Stomach (tissue), 9 donors: ENCODE data around the gene KPNA6. TPM values are rescaled to one million over a fixed set of nuclear protein-coding genes. Genes with fewer than 3 reads are reported as not detected.
"Not testable (repeated sequence)": the region's sequence is repeated elsewhere in the genome, so short reads cannot be mapped to it uniquely, and the experiment has no call there.

Experiments
- DNase-seq, 2 donors: peaks; one replicate each; pipeline versions ENCODE4 v3.0.0 to v3.0.0-alpha.2; 2013 to 2019
- H3K27ac ChIP-seq, 5 donors: fragments of 200-600 bp in 4 of 5; sonication (generic) in 4 of 5; one replicate each; pipeline ENCODE4 v1.5.1; 2013 to 2019; ENCODE audit warnings: mild to moderate bottlenecking in 1 of 5, moderate library complexity in 1 of 5
- H3K27me3 ChIP-seq, 3 donors: fragments of 200-600 bp; sonication (generic); one replicate each; pipeline ENCODE4 v1.5.1; 2017 to 2019; ENCODE audit warnings: mixed run types in 1 of 3
- H3K36me3 ChIP-seq, 4 donors: fragments of 200-600 bp; sonication (generic); 1 replicate in 3 of 4; 2 replicates in 1 of 4; pipeline ENCODE4 v1.5.1; 2016 to 2019
- H3K4me1 ChIP-seq, 4 donors: fragments of 200-600 bp; sonication (generic); one replicate each; pipeline ENCODE4 v1.5.1; 2016 to 2019
- H3K4me3 ChIP-seq, 4 donors: fragments of 200-600 bp; sonication (generic) in 3 of 4; one replicate each; pipeline ENCODE4 v1.5.1; 2016 to 2019; ENCODE audit warnings: mild to moderate bottlenecking in 1 of 4
- H3K9me3 ChIP-seq, 4 donors: fragments of 200-600 bp; sonication (generic); one replicate each; pipeline ENCODE4 v1.5.1; 2016 to 2019
- CTCF ChIP-seq, 7 experiments: fragments of 450-650 bp in 4 of 7; fragments of 200-600 bp in 3 of 7; sonication (generic) in 3 of 7; IDR thresholded peaks; one replicate each; pipeline ENCODE4 v1.5.1; 2016 to 2019; ENCODE audit warnings: antibody characterized with exemption in 7 of 7, control low read depth in 2 of 7, mild to moderate bottlenecking in 1 of 7
- EP300 ChIP-seq: sonication (generic); formaldehyde crosslinking; IDR thresholded peaks from one replicate; pipeline ENCODE4 v1.6.1; 2017; ENCODE audit warnings: antibody characterized with exemption
- POLR2A ChIP-seq, 4 donors: fragments of 450-650 bp; IDR thresholded peaks; one replicate each; pipeline ENCODE4 v1.6.1; 2016; ENCODE audit warnings: antibody characterized with exemption in 4 of 4, control low read depth in 2 of 4, mild to moderate bottlenecking in 1 of 4, moderate library complexity in 1 of 4
- POLR2AphosphoS5 ChIP-seq, 3 donors: sonication (generic); formaldehyde crosslinking; IDR thresholded peaks; one replicate each; pipeline ENCODE4 v1.6.1; 2016; ENCODE audit warnings: antibody characterized with exemption in 3 of 3
- WGBS, 5 donors: extraction: QIAGEN DNeasy Blood & Tissue Kit in 3 of 5; methylation state at CpG; one replicate each; pipeline versions ENCODE4 v1.1.5 to v1.1.7; 2013 to 2018; 5-methylcytosine and 5-hydroxymethylcytosine counted together
- intact Hi-C: fragments of 100-400 bp; cut with DNase I; formaldehyde crosslinking; loops from one replicate; pipeline ENCODE4 v1.15.1; 2023; ENCODE audit warnings: low total_unique reads
- polyA plus RNA-seq, 3 donors: library from polyadenylated mRNA; stranded (reverse); fragments of 200-250 nt; gene quantifications; one replicate each; pipeline ENCODE4 v1.2.3, GENCODE V29; 2013
- total RNA-seq, 5 donors: library from RNA; depleted of rRNA; stranded (reverse); fragments of >200 nt; gene quantifications; one replicate each; pipeline versions ENCODE4 v1.1.0 to v1.2.3, GENCODE V29; 2014 to 2016
- donor health status: healthy with polysubstance abuse.
- donor health status: Bipolar disorder and iron deficiency.
- donor health status: healthy.

KPNA6 gene
- total and polyA plus RNA-seq, 8 donors: 7.6 to 38.0 (median 17.7) TPM

GRCh38 chr1:32074841-32075240, 33.0 kb upstream of the KPNA6 start:
- WGBS, 5 donors: 90 to 98% (median 94%) methylated on average over 9 of the region's 9 CpGs
- H3K9me3 ChIP-seq: no peaks in the 10 kb centered on the region
- TF ChIP-seq POLR2A (IDR thresholded peaks at IDR 0.05) (no peak), CTCF (IDR thresholded peaks at IDR 0.05) (no peak), POLR2AphosphoS5 (IDR thresholded peaks at IDR 0.05) (no peak), EP300 (no peak)
- DNase-seq: no peak
- H3K27ac ChIP-seq: no peak overlapping the region
- H3K36me3 ChIP-seq: peaks cover 29 to 52% (median 46%) of the 10 kb centered on the region in 4 donors
- H3K27me3 ChIP-seq: no peaks in the 10 kb centered on the region
- no peak overlapping the region for H3K4me3 ChIP-seq
- intact Hi-C loops: no loop called here
- H3K4me1 ChIP-seq: peaks cover 13 to 35% (median 22%) of the 10 kb centered on the region in 4 donors

- no peak for TF ChIP-seq CTCF (IDR thresholded peaks at IDR 0.05)
- TF ChIP-seq POLR2AphosphoS5 (IDR thresholded peaks at IDR 0.05): no peak
- TF ChIP-seq EP300: no peak
- no peak for TF ChIP-seq POLR2A (IDR thresholded peaks at IDR 0.05)
- no peak overlapping the region for H3K27ac ChIP-seq
- 78 to 92% (median 89%) methylated on average over 3 of the region's 3 CpGs for WGBS, 5 donors
- no peak overlapping the region for H3K4me3 ChIP-seq
- H3K36me3 ChIP-seq: peaks cover 29 to 78% (median 69%) of the 10 kb centered on the region in 4 donors
- H3K4me1 ChIP-seq: peaks cover 7 to 21% (median 11%) of the 10 kb centered on the region in 4 donors
- no peak for DNase-seq
- H3K27me3 ChIP-seq: no peaks in the 10 kb centered on the region
- intact Hi-C loops: no loop called here
- H3K9me3 ChIP-seq: no peaks in the 10 kb centered on the region
Measured at GRCh38 chr1:32077451-32077850, 30.4 kb upstream of the KPNA6 start.

- peaks cover 32 to 89% (median 80%) of the 10 kb centered on the region in 4 donors for H3K36me3 ChIP-seq
Measured at GRCh38 chr1:32082022-32082421, 25.8 kb upstream of the KPNA6 start.

GRCh38 chr1:32086381-32086780, 21.5 kb upstream of the KPNA6 start:
- H3K27ac ChIP-seq, H3K9me3 ChIP-seq, H3K4me3 ChIP-seq, H3K4me1 ChIP-seq, intact Hi-C loops, DNase-seq, H3K27me3 ChIP-seq: not testable (repeated sequence)
- peaks cover 20 to 81% (median 70%) of the 10 kb centered on the region in 4 donors for H3K36me3 ChIP-seq
- 93 to 100% (median 97%) methylated on average over 2 of the region's 2 CpGs for WGBS, 5 donors

More at GRCh38 chr1:32082022-32082421, 25.8 kb upstream of the KPNA6 start:
- WGBS, 5 donors: 66 to 85% (median 78%) methylated on average over 1 of the region's 1 CpG
- TF ChIP-seq CTCF (IDR thresholded peaks at IDR 0.05) (no peak), POLR2A (IDR thresholded peaks at IDR 0.05) (no peak), POLR2AphosphoS5 (IDR thresholded peaks at IDR 0.05) (no peak), EP300 (no peak)
- Histone ChIP-seq H3K4me1 (no peaks in the 10 kb centered on the region), H3K27ac (no peak overlapping the region), H3K4me3 (no peak overlapping the region), H3K9me3 (no peaks in the 10 kb centered on the region), H3K27me3 (no peaks in the 10 kb centered on the region)
- no peak for DNase-seq
- intact Hi-C loops: no loop called here

GRCh38 chr1:32091176-32091575, 16.7 kb upstream of the KPNA6 start:
- H3K36me3 ChIP-seq: peaks cover 51 to 90% (median 85%) of the 10 kb centered on the region in 4 donors
- H3K27ac ChIP-seq: no peak overlapping the region
- intact Hi-C loops: no loop called here
- H3K27me3 ChIP-seq: no peaks in the 10 kb centered on the region
- WGBS, 5 donors: 93 to 98% (median 96%) methylated on average over 8 of the region's 8 CpGs
- H3K4me3 ChIP-seq: no peak overlapping the region
- DNase-seq: no peak
- H3K9me3 ChIP-seq: no peaks in the 10 kb centered on the region
- H3K4me1 ChIP-seq: peaks cover 0 to 11% (median 7%) of the 10 kb centered on the region in 4 donors
- TF ChIP-seq CTCF (IDR thresholded peaks at IDR 0.05): no peak
